Fibroblast of lung (primary cell): ENCODE data around the gene ZBED5.

Source experiments
- CTCF ChIP-seq, 2 donors: IDR thresholded peaks in 1 of 2; conservative IDR thresholded peaks in 1 of 2; 1 replicate in 1 of 2; 2 replicates in 1 of 2; pipeline ENCODE4 v1.5.1; 2011 to 2012; ENCODE audit warnings: low read length in 2 of 2, control low read depth in 1 of 2, inconsistent platforms in 1 of 2, low read depth in 1 of 2, mild to moderate bottlenecking in 1 of 2
- EZH2 ChIP-seq: IDR thresholded peaks from 2 replicates; pipeline ENCODE4 v1.5.1; 2012; ENCODE audit warnings: low read length, control low read depth, mild to moderate bottlenecking; ENCODE audit errors: missing control alignments

DNA sequence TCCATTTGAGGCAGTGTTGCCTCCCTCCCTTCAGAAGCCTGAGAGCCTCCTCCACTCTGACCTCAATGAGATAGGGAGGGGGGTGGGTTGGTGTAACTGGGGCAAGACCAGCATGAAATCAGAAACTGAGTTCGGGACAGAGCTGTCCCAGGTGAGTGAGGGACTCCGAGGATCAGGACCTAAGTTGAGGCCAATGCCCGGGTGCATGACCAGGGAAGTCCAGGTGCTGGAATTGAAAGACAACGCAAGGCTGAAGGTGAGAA, 40.8 kb upstream of the ZBED5 start:
- TF ChIP-seq CTCF (conservative IDR thresholded peaks at IDR 0.05 in 1 of 2, IDR thresholded peaks at IDR 0.05 in 1 of 2; ENCODE audit: low read depth in 1 of 2, low read length in 2 of 2) (no peak), EZH2 (no peak)
